OCI-LY7 (cell line): ENCODE results near the gene RAD51B.

ENCODE experiments used
- CTCF ChIP-seq: fragments of 200-600 bp; sonication (generic); conservative IDR thresholded peaks from 2 replicates; pipeline ENCODE4 v1.5.1; 2014; ENCODE audit warnings: mild to moderate bottlenecking, antibody characterized with exemption, low read length, moderate library complexity, mixed read lengths
- EZH2phosphoT487 ChIP-seq: fragments of 200-600 bp; sonication (generic); IDR thresholded peaks from 2 replicates; pipeline ENCODE4 v1.6.1; 2018; ENCODE audit warnings: low read depth, borderline replicate concordance, mild to moderate bottlenecking, mixed run types, antibody characterized with exemption, low read length, moderate library complexity, mixed read lengths

GRCh38 chr14:68104518-68104917 lies 284.9 kb downstream of the RAD51B start:
- no peak for TF ChIP-seq CTCF
- no peak for TF ChIP-seq EZH2phosphoT487
